GM18517 (cell line): ENCODE measurements around the gene KRTAP10-6.
"Not testable (repeated sequence)": the region's sequence is repeated elsewhere in the genome, so short reads cannot be mapped to it uniquely, and the experiment has no call there.

Experiments used
- ATAC-seq: cut with Tn5 transposase; IDR thresholded peaks from one replicate; pipeline ENCODE4 v1.9.1; 2021; ENCODE audit warnings: mild to moderate bottlenecking, moderate library complexity; ENCODE audit not compliant: unreplicated experiment

KRTAP10-6 gene

DNA sequence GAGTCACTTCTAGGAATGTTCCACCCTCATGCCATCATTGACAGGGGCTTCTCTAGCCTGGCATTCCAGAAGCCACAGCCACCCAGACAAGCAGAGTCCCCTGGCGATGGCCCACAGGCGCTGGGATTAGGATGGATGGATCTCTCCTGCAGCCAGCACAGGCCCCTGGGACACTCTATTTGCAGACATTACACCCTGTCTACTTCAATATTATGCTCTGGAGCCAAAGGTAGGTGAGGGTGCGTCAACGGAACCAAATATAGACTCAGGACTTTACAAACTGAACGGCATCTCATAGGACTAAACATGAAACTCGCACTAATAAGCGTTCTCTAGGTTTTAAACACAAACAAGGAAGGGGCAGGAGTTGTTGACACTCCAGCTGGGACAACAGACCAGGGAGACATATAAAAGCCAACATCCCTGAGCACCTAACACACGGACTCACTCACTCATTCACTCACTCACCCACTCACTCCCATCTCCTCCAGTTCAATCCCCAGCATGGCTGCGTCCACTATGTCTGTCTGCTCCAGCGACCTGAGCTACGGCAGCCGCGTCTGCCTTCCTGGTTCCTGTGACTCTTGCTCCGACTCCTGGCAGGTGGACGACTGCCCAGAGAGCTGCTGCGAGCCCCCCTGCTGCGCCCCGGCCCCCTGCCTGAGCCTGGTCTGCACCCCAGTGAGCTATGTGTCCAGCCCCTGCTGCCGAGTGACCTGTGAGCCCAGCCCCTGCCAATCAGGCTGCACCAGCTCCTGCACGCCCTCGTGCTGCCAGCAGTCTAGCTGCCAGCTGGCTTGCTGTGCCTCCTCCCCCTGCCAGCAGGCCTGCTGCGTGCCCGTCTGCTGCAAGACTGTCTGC lies 8.0 kb upstream of the KRTAP10-6 start, which contains the start of gene KRTAP10-7:
Gene KRTAP10-7, plus strand, starts transcription at position 480 of the 861 bp plus-strand sequence. Its CDS starts 25 bp downstream, at position 505.
- ATAC-seq, result not testable (repeated sequence)

DNA sequence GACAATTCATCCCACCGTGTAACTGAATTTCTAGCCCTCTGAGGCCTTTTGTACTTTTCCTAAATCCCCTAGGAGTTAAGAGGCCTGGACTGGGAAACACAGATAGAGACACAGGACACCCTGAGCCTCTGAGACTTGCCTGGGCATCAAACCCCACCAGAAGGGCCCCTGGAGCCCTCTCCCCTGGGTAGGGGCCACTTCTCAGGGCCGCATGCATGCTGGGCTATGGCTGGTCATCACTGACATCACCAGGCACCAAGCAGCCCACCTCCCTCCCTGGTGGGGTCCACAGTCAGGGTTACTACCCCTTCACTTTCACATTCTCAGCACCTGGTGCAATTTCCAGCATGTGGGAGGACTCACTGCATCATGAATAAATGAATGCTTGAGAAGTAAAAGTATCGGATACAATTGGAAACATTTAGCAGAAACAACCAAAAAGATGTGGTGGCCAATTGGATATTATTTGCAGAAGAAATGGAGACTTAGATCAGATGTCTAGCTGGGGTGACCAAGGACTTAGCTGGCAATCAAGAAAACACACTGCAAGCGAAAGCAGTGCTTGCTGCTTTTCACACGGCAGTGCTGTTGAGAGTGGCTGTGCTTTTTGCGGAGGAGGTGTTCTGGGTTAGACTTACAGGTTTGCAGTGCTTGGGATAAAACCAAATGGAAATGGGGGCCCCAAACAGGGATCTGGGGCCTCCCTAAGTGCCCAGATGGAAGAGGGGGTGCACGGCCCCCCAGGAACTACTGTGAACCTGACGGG lies 7.1 kb upstream of the KRTAP10-6 start:
- ATAC-seq, result no peak

DNA sequence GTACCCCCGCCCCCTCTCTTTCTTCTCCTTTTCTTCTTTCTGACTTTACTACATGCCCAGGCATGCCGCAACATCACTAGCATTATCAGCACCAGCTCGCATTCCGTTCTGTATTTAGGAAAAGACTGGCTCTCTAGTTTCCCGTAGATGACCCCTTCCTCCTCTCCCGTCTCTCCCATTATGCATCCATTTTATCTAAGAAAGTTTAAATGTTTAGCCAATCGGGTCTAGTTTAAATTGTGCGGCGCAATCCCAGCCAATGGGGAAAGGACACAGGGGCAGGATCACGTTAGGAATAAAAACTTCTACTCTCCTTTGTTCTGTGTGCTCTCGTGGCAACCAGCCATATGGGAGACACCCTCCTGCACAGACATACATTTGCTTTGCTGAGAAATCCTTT lies 5.8 kb upstream of the KRTAP10-6 start:
- ATAC-seq, result no peak

DNA sequence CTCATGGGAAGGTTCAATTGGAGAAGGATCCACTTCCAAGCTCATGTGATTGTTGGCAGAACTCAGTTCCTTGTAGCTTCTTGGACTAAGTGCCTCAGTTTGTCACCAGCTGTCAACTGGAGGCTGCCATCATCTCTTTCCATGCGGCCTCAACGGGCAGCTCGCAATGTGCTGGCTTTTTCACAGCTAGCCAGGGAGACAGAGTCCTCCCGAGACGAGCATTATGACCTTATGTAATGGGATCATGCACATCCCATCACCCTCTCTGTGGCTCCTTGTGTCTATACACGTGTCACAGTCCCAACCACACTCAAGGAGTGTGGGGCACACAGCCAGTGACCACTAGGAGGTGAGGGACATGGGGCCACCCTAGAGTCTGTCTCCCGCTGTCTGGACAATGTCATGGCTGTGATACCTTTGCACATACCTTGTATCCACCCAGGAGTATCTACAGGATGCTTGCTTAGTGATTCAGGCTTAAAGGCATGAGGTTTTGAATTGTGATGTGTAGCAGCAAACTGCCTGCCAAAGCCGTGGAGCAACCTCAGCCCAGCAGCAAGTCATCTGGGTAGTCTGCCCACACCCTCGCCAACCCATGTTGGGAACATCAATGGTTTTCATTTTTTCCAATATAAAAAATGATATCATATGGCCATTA lies 3.9 kb upstream of the KRTAP10-6 start:
- no peak for ATAC-seq

DNA sequence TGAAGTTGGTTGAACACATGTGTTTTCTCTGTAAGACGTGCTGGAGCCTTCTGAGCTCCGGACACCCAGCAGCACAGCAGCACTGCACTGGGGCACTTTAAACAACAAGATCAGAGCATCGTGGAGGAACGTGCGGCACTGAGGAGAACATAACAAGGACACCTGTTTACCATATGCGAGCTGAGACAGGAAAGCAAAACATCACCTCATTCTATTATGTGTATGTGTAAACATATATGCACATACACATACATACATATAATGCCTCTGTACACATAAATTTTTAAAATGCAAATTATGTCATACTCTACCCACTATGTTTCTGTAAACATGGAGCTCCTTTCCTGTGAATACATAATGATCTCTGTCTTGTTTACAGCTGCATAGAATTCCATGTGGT lies 3.2 kb upstream of the KRTAP10-6 start:
- ATAC-seq, result no peak

DNA sequence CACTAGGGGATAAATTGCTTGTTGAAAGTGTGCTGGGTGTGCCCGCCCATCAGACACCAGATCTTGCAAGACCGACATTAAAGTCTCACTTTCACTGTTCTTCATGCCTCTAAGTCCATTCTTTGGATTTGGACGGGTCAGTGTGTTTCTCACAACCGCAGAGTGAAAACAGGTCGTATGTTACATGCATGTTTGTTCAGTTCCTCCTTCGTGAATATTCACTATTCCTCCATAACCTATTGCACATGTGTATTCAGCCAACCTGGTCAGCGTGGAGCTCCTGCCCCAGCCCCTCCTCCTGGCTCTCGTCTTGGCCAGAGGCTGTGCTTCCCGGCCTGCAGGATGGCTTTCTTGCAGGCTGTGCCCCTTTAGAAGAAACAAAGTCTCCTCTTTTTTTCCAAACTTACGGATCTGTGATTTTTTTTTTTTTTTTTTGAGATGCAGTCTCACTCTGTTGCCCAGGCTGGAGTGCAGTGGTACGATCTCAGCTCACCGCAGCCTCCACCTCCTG lies 2.2 kb upstream of the KRTAP10-6 start:
- ATAC-seq, result no peak

DNA sequence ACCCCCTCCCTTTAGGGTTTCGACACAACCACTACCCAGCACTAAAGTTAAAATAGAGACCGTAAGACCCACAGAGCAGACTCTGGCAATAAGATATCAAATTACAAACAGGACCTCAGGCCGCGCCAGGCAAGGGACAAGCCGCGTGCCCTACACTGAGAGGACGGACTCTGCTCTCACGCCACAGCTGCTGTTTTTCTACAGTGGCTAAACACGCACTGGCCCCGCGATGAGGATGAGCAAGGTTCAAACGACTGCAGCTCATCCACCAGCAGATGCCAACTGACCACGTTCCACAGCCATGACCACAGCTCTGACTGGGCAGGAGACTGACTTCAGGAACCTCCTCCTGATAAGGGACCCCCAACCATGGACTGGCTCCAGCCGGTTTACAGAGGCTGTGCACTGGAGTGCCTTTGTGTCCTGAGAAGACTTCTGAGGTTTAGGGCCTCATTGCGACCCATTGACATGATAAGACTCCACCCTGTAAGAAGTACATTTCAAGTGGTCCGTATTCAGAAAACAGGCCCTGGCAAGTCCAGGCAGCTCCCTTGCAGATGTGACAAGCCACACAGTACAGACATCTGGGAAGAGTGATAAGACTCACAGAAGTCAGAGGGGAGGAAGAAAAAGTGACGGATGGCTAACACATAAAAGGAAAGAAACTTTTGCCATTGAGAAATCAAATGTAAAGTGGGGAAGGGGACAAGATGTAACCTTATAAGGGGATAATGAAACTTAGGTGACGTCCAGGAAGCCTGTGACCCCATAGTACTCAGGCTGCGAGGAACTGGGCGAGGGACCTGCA lies 1.5 kb upstream of the KRTAP10-6 start:
- no peak for ATAC-seq

DNA sequence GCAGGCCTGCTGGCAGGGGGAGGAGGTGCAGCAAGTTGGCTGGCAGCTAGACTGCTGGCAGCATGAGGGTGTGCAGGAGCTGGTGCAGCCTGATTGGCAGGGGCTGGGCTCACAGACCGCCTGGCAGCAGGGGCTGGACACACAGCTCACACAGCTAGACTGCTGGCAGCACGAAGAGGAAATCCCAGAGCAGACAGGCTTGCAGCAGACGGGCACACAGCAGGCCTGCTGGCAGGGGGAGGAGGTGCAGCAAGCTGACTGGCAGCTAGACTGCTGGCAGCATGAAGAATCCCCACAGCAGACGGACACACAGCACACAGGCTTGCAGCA lies 539 bp downstream of the KRTAP10-6 start:
- ATAC-seq, result not testable (repeated sequence)

DNA sequence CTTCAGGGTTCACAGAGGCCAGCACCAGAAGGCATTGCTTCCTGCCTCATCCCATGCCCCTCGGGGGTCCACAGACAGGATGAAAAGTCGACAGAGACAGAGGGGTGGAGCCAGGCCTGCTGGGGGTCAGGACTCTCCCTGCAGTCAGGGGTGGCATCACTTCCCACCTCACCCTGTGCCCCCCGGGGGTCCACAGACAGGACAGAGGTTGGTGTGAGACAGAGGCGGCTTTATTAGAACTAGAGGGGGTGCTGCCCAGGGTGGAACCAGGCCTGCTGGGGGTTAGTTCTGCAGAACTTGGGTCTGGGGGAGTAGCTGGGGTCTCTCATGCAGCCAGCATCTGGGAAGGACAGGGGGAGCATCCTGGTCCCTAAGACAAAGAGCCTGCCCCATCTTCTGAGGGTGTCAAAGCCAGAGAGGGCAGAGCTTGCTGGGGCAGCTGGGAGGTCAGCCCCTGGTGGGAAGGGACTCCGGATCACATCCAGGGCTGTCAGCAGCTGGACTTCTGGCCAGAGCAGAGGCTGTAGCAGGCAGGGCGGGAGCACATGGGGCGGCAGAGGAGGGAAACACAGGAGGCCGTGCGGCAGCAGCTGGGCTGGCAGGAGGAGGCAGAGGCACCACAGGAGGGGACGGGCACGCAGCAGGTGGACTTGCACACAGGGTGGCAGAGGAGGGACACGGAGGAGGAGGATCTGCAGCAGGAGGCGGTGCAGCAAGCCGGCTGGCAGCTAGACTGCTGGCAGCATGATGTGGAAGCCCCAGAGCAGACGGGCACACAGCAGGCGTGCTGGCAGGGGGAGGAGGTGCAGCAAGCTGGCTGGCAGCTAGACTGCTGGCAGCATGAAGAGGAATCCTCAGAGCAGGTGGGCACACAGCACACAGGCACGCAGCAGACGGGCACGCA lies 1.2 kb downstream of the KRTAP10-6 start:
- ATAC-seq, result not testable (repeated sequence)

DNA sequence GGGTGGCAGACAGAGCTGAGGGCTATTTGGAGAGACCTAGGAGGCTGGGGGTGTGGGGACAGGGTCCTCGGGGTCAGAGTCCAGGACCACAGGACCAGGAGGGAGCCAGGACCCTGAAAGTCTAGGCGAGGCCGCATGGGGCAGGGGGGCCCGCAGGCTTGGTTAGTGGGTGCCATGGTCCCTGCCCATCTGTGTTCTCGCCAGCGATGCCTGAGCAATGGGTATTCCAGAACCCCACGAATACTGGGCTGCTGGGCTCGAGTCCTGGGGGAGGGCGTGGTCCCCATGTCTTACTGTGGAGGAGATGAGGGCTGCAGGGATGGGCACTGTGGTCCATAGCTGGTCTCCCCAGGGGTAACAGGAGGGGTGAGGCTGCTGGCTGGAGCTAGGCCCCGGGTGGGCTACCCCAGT lies 2.0 kb downstream of the KRTAP10-6 start:
- ATAC-seq, result no peak

DNA sequence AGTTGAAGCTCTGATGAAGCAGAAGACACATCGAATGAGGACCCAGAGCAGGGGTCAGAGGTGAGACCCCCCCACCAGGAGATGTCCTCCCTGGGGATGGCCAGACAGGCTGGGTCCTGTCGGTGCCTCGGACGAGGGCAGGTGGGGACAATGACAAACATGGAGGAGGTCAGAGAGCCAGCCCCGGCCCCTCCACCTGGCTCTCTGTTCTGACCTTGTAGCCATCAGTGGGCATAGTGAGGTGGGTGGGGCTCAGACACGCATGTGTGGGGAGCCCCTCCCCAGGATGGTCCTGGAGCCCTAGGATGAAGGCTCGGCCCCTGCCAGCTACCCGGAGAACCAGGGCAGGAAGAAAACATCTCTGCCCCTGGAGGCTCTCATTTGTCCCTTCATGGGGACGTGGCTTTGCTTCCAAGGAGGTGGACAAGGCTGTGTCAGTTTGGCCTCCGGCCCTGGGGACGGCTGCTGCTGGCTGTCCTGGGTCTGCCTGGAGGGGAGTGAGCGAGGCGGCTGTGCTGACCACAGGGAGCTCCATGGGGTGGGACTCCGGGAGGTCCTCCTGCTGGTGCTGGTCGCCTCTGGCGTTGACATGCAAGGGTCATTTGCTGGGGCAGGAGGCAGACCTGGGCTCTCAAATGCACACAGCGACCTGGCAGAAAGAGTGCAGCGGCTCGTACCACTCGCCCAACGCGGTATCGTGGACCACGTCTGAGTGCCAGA lies 2.6 kb downstream of the KRTAP10-6 start:
- no peak for ATAC-seq

DNA sequence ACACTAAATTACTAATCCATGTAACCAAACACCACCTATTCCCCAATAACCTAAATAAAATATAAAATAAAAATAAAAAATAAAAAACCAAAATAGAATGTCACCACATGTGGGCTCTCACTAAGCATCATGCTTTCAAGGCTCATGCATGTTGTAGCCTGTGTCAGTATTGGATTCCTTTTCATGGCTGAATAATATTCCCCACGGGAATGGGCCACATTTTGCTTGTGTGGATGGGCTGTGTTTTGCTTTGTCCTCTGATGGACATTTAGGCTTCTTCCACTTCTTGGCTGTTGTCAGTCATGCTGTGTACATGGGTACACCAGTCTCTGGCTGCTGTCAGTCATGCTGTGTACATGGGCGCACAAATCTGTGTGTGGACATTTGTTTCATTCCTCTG lies 3.2 kb downstream of the KRTAP10-6 start:
- ATAC-seq, result no peak

DNA sequence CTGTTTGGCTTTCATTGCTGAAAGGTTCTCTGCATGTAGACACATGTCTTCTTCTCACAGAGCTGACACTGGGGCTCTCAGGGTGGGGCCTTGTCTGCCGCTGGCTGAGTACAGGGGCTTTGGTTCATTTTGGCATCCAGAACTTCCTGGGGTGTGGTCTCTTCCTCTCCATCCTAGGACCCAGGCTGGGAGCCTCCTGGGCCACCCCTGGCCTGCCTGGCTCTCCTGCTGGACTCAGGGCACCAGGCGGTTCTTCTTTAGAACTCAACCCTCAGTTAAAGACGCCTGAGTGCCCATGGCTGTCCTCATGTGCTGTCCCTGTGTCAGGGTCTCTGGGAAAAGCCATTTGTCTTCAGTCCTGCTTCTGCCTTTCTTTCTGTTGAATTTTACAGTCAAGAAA lies 6.4 kb downstream of the KRTAP10-6 start:
- no peak for ATAC-seq

DNA sequence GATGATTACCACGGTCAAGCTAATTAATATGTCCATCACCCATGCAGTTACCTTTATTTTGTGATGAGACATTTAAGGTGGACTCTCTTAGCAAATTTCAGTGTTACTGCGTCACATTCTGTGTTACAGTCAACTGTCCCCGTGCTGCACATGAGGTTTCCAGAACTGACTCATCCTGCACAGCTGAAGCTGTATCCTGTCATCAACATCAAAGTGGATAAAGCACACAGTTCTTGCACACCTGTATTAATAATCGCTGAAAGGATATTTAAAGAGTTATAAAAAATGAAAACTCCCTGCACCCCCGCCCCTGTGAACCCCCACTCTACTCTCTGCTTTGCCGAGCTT lies 8.5 kb downstream of the KRTAP10-6 start:
- ATAC-seq, result no peak

DNA sequence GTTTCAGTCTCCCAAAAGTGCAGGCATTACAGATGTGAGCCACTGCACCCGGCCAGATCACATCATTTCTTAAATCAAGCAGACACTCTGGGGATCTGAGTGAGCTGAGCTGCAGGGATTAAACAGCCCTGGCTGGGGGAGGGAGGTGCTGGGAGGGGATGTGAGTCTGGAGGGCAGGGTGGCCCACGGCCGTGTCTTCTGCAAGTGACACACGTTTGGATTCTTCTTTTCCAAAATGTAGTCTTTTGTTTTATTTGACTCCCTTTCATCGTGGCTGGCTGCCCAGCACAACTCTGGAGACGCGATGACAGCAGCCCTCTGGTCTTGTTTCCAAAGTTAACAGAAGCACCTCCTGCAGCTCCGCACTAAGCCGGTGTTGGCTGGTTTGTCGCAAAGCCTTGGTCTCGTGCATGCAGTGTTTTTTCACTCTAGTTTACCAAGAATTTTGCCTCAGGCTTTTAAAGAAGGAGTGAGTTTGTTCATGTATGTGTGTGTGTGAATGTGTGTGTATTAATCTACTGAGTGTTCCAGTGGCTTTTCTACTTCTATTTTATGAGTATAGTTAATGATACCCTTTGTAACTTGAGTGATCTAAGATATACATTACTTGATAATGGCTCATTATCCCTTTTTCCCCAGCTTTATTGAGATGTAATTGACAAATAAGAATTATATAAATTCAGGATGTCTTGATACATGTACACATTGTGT lies 9.1 kb downstream of the KRTAP10-6 start:
- no peak for ATAC-seq

DNA sequence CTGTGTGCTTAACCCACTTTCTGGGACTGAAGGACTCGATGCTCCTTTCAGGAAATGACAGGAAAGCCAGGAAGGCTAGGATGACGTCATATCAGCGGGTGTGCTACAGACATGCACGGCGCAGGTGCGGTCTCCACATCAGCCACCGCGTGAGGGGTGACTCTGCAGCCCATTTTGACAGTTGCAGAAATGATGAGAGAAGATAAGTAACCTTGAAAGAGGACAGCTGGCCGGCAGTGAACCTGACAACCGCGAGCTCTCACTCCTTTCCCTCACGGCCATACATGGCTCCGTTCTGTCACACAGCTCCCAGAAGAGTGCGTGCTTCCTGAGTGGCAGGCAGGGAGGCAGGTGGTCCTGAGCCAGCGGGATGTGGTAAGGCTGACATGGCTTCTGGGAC lies 10.2 kb downstream of the KRTAP10-6 start:
- ATAC-seq, result no peak

DNA sequence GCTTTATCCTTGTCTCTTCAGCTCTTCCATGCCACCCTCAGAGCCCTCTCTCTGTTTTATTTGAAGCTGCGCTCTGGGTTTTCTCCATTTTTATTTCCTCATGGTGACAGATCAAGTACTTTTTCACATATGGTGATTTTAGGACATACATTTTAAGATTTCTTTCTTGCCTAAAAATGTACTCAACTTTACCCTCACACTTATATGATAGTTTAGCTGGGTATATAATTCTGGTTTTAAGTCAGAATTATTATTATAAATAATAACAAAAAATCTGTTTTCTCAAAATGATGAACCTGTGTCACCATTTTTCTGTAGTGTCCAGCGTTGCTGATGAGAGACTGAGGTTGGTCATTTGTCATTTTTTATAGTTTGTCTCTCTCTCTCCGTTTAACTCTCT lies 11.1 kb downstream of the KRTAP10-6 start:
- no peak for ATAC-seq

DNA sequence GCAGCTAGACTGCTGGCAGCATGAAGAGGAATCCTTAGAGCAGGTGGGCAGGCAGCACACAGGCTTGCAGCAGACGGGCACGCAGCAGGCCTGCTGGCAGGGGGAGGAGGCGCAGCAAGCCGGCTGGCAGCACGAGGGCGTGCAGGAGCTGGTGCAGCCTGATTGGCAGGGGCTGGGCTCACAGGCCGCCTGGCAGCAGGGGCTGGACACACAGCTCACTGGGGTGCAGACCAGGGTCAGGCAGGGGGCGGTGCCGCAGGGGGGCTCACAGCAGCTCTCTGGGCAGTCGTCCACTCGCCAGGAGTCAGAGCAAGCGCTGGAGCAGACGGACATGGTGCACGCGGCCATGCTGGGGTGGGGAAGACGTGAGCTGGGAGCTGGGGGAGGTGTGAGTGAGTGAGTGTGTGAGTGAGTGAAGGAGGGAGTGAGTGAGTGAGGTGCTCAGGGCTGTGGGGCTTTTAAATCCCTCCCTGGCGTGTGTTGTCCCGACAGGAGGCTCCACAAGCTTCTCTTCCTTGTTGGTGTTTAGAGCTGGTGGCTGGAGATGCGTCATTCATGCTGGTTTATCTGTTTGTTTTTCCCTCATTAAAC lies 12.0 kb downstream of the KRTAP10-6 start, which contains the start of gene KRTAP10-5:
Gene KRTAP10-5, minus strand, starts transcription at position 374 of the 591 bp plus-strand sequence. Its CDS starts 26 bp downstream, at position 348.
- not testable (repeated sequence) for ATAC-seq
